Stimulated activated naive CD4-positive, alpha-beta T cell treated with Interleukin-2 at 50 U/mL for 16 hours (primary cell): Measurements from ENCODE around the gene KLHL9.
"Not testable (repeated sequence)": the region's sequence is repeated elsewhere in the genome, so short reads cannot be mapped to it uniquely, and the experiment has no call there.

Source experiments
- DNase-seq: peaks from one replicate; lab custom pipeline; 2025; lab: John Stamatoyannopoulos, UW

KLHL9 gene, protein sequence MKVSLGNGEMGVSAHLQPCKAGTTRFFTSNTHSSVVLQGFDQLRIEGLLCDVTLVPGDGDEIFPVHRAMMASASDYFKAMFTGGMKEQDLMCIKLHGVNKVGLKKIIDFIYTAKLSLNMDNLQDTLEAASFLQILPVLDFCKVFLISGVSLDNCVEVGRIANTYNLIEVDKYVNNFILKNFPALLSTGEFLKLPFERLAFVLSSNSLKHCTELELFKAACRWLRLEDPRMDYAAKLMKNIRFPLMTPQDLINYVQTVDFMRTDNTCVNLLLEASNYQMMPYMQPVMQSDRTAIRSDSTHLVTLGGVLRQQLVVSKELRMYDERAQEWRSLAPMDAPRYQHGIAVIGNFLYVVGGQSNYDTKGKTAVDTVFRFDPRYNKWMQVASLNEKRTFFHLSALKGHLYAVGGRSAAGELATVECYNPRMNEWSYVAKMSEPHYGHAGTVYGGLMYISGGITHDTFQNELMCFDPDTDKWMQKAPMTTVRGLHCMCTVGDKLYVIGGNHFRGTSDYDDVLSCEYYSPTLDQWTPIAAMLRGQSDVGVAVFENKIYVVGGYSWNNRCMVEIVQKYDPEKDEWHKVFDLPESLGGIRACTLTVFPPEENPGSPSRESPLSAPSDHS

GRCh38 chr9:21334701-21335632, at the start of gene KLHL9:
Gene KLHL9, minus strand, starts transcription at chr9:21335404. Its CDS starts 545 bp downstream, at chr9:21334859.
- peak; percentile 87 for DNase-seq

GRCh38 chr9:21383627-21384026, 48.4 kb upstream of the KLHL9 start:
- DNase-seq, result no peak

DNA sequence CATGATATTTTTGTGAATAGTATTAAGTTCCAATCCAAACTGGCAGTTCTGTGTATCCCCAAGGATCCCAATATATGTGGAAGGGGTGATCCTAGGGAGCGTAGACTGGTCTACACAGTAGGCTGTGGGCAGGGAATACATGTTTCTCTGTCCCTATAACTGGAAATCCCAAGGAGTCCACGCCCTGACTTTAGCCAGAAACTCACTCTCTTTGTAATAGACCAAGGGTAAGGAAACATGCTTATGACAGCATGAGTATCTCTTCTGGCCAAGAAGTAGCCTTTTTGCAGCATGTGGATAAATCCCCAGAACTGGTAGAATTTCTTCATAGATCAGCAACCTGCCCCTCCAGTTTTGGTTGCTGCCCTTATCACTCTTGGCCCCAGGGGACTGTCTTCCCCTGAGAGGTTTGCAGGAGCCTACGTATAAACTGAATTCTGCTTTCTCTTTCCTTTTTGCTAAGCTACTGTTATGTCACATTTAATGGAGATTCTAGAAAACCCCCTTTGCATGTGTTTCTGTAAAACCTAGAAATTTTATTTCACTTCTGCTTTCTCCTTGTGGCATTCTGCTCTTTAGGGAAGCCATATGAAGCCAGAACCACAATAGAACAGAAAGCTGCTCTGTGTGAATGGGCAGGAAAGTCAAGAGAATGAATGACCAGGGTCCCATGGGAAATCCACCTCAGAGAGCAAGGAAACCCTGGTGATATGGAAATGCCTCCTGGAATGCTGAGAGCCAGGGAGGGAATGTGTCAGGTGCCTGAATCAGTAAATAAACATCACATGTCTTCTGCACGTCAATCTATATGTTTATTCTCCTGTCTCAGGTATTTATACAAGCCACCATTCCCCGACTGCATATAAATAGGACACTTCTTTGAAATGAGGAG, 46.5 kb upstream of the KLHL9 start:
- DNase-seq, result no peak

DNA sequence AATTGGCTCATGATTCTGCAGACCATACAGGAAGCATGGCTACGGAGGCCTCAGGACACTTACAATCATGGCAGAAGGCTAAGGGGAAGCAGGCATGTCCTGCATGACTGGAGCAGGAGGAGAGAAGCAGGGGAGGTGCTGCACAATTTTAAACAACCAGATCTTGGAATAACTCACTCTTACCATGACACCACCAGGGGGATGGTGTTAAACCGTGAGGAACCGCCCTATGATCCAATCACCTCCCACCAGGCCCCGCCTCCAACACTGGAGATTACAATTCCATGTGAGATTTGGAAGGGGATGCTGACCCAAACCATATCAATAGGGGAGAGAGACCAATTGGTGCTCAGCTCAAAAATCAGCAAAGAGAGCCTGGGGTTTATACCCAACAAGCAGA, 36.3 kb upstream of the KLHL9 start:
- DNase-seq, result not testable (repeated sequence)

DNA sequence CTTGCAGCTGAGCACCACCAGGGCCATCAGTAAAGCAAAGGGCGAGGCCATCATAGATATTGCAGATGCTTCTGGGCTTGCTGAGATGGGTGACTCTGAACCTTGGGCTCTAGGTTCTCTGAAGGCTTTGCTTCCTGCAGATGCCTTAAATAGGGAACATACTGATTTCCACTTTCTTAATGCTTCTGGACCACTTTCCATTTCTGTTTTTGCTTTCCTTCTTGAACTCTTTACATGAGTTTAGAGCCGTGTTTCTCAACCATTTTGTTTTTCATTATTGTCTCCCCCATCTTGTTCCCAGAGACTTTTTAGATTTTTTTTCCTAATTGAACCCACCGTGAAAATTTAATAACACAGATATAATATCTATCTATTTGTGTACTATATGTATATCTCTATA, 32.8 kb upstream of the KLHL9 start, which contains the start of gene IFNA13:
Gene IFNA13, minus strand, starts transcription at position 101 of the 400 bp plus-strand sequence. Its CDS starts 47 bp downstream, at position 54.
- no peak for DNase-seq

DNA sequence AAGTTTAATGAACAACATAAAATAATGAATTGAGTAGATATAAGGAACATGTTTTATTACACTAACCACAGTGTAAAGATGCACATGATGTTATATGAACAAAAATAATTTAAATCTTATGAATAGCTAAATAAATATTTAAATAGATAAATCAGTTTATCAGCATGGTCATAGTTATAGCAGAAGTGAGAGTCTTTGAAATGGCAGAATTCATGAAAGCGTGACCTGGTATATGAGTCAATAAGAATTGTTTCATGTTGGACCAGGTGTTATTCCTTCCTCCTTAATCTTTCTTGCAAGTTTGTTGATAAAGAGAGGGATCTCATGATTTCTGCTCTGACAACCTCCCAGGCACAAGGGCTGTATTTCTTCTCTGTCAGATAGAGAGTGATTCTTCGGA, 32.0 kb upstream of the KLHL9 start:
- DNase-seq, result not testable (repeated sequence)

DNA sequence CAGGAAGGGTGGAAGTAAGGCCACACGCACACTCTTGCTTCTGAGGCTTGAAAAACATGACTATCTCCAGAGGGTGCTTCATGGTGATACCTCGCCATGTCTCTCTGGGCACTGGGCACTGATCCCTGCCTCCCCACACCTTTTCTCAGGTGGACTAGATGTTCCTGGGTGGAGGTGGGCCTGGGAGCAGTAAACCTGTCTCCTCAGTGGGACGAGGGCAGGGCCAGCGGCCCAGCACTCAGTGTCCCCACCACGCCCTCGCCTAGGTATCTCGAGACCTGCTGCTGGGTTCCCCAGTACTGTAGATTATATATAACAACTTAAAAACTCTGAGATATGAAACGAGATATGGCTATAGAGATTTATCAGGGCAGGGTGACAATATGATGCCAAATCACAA, 27.1 kb upstream of the KLHL9 start:
- no peak for DNase-seq

DNA sequence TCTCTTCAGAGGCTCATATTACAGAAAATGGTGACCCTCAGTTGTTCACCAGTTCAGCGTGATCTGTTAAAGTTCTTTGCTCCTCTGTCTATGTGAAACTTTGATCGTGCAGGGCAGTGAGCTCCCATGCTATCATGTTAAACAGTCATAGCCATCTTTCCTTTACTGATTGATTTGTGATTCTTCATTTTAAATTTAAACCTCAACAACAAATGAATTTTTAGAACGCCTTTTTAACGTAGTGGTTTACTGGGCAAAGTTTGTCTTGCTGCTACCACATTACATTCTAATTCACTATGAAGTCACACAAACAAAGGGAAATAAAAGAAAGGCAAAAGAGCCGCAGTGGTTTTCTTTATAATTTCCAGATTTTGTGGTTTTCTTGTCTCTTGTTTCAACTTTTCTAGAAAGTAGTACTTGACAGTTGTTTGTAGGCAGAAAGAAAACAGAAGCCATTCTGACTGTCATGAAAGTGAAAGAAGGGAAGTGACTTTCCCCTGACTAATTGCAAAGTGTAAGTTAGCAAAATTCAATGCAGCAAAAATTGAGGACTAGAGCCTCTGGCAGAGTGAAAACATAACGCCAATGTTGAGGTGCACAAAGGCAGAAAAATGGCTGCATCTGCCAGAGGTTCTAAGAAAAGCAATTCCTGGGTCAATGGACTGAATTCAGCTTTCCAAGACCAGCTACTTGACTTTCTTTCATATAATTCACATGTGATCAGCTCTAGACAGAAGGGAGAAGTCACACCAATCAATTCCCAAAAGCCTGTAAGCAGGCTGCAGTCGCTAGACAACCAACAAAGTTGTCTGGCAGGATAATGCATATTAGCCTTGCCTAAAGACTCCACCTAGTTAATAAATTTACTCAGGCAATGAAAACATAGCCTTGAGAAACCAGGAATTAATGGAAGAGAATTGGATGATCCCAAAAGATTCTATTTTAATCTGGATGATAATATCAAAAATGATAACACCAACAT, 22.6 kb upstream of the KLHL9 start:
- peak; percentile 0 for DNase-seq

DNA sequence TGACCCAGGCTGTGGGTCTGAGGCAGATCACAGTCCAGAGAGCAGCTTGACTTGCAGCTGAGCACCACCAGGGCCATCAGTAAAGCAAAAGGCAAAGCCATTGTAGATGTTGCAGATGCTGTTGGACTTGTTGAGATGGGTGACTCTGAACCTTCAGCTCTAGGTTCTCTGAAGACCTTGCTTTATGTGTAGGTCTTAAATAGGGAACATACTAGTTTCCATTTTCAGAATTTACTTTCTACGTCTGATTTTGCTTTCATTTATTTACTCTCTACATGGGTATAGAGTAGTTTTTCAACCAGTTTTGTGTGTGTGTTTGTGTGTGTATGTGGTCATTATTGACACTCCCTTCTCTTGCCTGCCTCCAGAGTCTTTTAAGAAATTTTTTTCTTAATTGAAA, 15.6 kb upstream of the KLHL9 start, which contains the start of gene IFNA6:
Gene IFNA6, minus strand, starts transcription at position 101 of the 400 bp plus-strand sequence. Its CDS starts 0 bp downstream, at position 101.
- DNase-seq, result no peak

GRCh38 chr9:21348430-21348970, 13.3 kb upstream of the KLHL9 start:
- no peak for DNase-seq

DNA sequence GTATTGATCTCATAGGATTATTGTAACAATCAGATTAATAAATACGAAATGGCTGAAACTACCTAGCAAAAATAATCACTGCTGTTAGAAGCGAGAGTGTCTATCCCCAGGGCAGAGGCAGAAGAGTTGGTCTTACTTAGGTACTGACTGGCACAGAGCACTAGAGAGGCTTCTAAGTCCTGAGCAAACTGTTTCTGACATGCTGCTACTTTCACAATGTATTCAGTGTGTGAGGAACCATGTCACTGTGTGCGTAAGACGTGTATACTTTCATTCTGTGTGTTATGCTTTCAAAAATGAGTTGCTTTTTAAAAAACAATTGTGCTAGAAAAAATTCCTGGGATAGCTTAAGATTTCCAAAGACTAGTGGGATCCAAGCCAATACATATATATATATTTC, 5.5 kb upstream of the KLHL9 start:
- DNase-seq, result no peak

GRCh38 chr9:21336457-21336856, 1.3 kb upstream of the KLHL9 start:
- DNase-seq, result no peak

DNA sequence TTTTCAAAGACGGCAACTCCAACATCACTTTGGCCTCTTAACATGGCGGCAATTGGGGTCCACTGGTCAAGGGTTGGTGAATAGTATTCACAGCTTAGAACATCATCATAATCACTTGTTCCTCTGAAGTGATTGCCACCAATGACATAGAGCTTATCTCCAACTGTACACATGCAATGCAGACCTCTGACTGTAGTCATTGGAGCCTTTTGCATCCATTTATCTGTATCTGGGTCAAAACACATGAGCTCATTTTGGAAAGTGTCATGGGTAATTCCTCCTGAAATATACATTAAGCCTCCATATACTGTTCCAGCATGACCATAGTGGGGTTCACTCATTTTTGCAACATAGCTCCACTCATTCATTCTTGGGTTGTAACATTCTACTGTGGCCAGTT, 2.0 kb downstream of the KLHL9 start:
- DNase-seq, result no peak

DNA sequence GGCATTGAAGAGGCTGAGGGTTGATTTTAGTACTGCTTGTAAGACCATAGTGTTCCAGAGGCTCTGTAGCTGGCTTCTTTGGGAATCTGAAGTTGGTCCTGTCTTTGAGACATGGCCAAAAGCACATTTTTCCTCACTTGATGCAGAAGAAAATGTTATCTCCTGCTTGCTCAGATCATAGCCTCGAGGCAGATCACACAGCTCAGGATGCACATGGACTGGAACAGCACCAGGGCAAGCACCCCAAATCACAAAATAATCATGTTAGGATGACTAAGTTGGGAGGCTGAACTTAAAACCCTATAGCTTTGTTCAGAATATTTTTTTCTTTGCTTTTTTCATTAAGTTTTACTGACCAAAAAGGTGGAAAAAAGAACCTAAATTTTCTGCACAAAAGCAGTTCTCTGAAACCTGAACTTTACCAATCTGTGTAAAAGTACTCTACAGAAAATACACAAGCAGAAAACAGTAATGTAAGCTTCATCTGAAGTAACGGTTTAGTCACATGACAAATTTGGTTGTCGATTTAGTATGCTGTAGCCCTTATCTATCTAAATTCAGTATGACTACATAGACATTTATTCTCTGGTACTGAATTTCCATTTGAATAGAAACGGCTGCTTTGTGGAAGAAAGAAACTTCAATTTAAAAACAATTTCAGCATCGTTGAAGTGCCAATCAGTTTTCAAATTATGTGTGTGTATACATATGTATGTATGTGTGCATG, 3.4 kb downstream of the KLHL9 start:
- no peak for DNase-seq

DNA sequence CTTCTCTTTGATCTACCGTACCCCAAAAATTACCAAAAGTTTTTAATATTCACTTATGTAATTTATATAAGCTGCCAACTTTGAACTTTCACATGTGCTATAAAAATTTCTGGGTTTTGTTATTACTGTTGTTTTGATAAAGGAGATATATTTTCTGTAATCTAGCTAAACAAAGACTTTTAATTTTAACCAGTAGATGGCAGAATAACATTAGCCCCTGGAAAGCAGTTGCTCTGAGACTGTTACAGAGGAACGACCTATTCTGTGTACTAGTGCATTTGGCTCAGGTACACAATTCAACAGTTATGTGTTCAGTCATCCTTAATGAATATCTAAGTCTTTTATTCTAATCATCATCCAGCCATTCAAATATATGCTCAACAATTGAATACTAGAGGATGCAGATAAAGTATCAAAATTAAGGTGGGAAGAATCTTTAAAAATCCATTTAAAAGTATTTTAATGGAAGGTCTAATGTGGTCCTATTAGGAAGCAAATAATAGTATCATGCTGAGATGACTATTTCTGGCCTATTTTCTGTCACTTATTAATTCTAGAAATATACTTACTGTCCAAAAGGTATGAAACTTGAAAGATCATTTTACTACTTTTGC, 8.6 kb downstream of the KLHL9 start:
- DNase-seq, result no peak

DNA sequence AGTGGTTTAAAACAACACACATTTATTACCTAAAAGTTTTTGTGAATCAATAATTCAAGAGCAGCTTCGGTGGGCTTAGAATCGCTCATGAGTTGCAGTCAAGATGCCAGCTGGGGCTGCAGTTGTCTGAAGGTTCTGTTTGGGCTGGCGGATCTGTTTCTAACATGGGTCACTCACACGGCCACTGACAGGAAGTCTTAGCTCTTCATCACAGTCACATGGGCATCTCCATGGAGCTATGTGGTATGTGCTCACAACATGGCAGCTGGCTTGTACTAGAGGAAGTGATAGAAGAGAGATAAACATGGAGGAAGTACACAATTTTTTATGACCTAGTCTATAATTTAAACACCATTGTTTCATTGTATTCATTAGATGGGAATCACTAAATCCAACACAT, 11.2 kb downstream of the KLHL9 start:
- no peak for DNase-seq

- no peak for DNase-seq
Measured at GRCh38 chr9:21322911-21323461, 12.2 kb downstream of the KLHL9 start.

DNA sequence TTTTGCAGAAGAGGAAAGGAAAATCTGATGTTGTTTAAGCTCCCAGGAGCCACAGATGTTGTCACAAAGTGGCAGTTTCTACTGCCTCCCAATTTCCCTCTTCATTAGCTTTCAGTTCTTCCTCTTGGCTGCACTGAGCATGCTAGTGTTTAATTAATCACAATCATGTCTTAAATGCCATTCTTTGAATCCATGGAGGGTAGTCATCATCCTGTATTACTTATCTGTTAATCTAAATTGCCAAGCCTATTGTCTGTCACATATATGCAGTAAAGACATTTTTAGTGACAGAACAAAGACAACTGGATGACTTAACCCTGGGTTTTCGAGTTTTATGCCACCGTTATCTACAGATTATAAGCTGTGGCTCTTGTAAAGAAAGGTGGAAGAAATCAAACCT, 14.7 kb downstream of the KLHL9 start:
- no peak for DNase-seq
